ENCODE data around the gene ZNF273.

- TF ChIP-seq CTCF (IDR thresholded peaks at IDR 0.05), result no peak
- TF ChIP-seq POLR2A (IDR thresholded peaks at IDR 0.05), result no peak
Observed at GRCh38 chr7:64947252-64948000, 44.4 kb downstream of the ZNF273 start.
